Upper lobe of right lung (tissue), 1 donor: ENCODE data around the gene OR5A1. TPM values are rescaled to one million over a fixed set of nuclear protein-coding genes. Genes with fewer than 3 reads are reported as not detected.

ENCODE experiments used
- ATAC-seq: fragments of 200-7000 bp; cut with Tn5 transposase; one replicate; pipeline ENCODE4 v1.9.1; 2020; ENCODE audit warnings: mild to moderate bottlenecking, moderate library complexity
- DNase-seq: peaks from one replicate; pipeline ENCODE4 v3.0.0-alpha.2; 2020
- H3K27ac ChIP-seq: fragments of 200-600 bp; one replicate; pipeline ENCODE4 v1.8.0; 2022
- H3K27me3 ChIP-seq: fragments of 200-600 bp; one replicate; pipeline ENCODE4 v1.8.0; 2022; ENCODE audit warnings: mild to moderate bottlenecking
- H3K36me3 ChIP-seq: fragments of 200-600 bp; one replicate; pipeline ENCODE4 v1.8.0; 2022
- H3K4me1 ChIP-seq: fragments of 200-600 bp; one replicate; pipeline ENCODE4 v1.8.0; 2022
- H3K4me3 ChIP-seq: fragments of 200-600 bp; one replicate; pipeline ENCODE4 v1.8.0; 2022; ENCODE audit warnings: mild to moderate bottlenecking
- H3K9me3 ChIP-seq: fragments of 200-600 bp; one replicate; pipeline ENCODE4 v1.8.0; 2022
- CTCF ChIP-seq: fragments of 200-600 bp; IDR thresholded peaks from one replicate; pipeline ENCODE4 v1.8.0; 2022; ENCODE audit warnings: antibody characterized with exemption
- intact Hi-C: fragments of 100-400 bp; cut with DNase I; formaldehyde crosslinking; loops from one replicate; pipeline ENCODE4 v1.11.0; 2022
- total RNA-seq: library from RNA; stranded (reverse); fragmentation: NEBNext Ultra II Directional; extraction: Animal tissue kit (Norgen Biotek cat#: 25700); gene quantifications from one replicate; pipeline ENCODE4 v1.2.1, GENCODE V29; 2021
- donor health status: DM: no; HTN: yes; CAD: no; lungs with severe emphysema.

The OR5A1 gene
- total RNA-seq, 1 donor from 2014 or later, result not detected

GRCh38 chr11:59480359-59480758 lies 44.1 kb downstream of the OR5A1 start:
- no peak for TF ChIP-seq CTCF
- Histone ChIP-seq H3K4me1 (no peaks in the 10 kb centered on the region), H3K27ac (no peak overlapping the region), H3K9me3 (no peaks in the 10 kb centered on the region), H3K36me3 (no peaks in the 10 kb centered on the region), H3K27me3 (no peaks in the 10 kb centered on the region), H3K4me3 (no peak overlapping the region)
- intact Hi-C loops, result no loop called here
- DNase-seq (no peak), ATAC-seq (no peak)

Other genes starting within 250 kb of the OR5A1 start
- 34.1 TPM for gene MPEG1, start 223.5 kb upstream of the OR5A1 start, total RNA-seq
- gene OR5AN1, start 77.6 kb upstream of the OR5A1 start, total RNA-seq, result not detected
- gene OR5A2, start 10.1 kb upstream of the OR5A1 start, total RNA-seq, result not detected
- not detected for gene OR4D6, start 20.5 kb downstream of the OR5A1 start, total RNA-seq
- not detected for gene OR4D10, start 36.8 kb downstream of the OR5A1 start, total RNA-seq
- not detected for gene OR4D11, start 67.1 kb downstream of the OR5A1 start, total RNA-seq
- not detected for gene OR4D9, start 75.1 kb downstream of the OR5A1 start, total RNA-seq
- 39.9 TPM for gene OSBP, start 179.3 kb downstream of the OR5A1 start, total RNA-seq
- gene PATL1, start 232.6 kb downstream of the OR5A1 start, total RNA-seq, result 35.9 TPM